Thyroid gland (tissue), 4 donors: ENCODE data around the gene PNMA6E.

Source experiments
- POLR2A ChIP-seq, 2 donors: fragments of 450-650 bp; IDR thresholded peaks; one replicate each; pipeline ENCODE4 v1.6.1; 2017; ENCODE audit warnings: antibody characterized with exemption in 2 of 2, mild to moderate bottlenecking in 2 of 2, moderate library complexity in 1 of 2
- TF ChIP-seq, protein P1 (sequence below), 6 experiments: fragments of 200-600 bp in 3 of 6; fragments of 450-650 bp in 3 of 6; sonication (generic) in 3 of 6; IDR thresholded peaks; one replicate each; pipeline ENCODE4 v1.5.1; 2016 to 2019; ENCODE audit warnings: antibody characterized with exemption in 6 of 6, mild to moderate bottlenecking in 2 of 6, inconsistent platforms in 1 of 6, moderate library complexity in 1 of 6

DNA sequence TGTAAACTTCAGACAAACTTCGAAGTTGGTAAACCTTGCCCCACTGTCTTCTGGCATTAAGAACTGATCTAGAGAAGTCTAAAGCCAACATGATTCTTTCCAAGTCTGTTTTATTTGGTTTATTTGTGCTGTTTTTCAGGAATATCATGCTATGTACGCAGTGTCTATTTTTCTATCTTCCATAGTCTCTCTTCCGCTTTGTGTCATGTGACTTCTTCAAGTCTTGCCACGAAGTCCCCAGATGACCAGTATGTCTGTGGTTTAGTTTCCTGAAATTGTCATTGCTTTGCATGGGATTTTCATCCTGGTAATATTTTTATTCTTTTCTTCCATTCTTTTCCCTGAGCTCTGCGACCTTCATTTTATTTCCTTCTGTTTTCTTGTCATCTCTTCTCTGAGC is 15.1 kb downstream of the PNMA6E start:
- TF ChIP-seq, protein P1, sequence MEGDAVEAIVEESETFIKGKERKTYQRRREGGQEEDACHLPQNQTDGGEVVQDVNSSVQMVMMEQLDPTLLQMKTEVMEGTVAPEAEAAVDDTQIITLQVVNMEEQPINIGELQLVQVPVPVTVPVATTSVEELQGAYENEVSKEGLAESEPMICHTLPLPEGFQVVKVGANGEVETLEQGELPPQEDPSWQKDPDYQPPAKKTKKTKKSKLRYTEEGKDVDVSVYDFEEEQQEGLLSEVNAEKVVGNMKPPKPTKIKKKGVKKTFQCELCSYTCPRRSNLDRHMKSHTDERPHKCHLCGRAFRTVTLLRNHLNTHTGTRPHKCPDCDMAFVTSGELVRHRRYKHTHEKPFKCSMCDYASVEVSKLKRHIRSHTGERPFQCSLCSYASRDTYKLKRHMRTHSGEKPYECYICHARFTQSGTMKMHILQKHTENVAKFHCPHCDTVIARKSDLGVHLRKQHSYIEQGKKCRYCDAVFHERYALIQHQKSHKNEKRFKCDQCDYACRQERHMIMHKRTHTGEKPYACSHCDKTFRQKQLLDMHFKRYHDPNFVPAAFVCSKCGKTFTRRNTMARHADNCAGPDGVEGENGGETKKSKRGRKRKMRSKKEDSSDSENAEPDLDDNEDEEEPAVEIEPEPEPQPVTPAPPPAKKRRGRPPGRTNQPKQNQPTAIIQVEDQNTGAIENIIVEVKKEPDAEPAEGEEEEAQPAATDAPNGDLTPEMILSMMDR (IDR thresholded peaks at IDR 0.05): no peak
- no peak for TF ChIP-seq POLR2A (IDR thresholded peaks at IDR 0.05)
